GM18498 (cell line): ENCODE measurements around the gene TMEM220.

Experiments
- ATAC-seq: cut with Tn5 transposase; IDR thresholded peaks from one replicate; pipeline ENCODE4 v1.9.1; 2021; ENCODE audit warnings: mild to moderate bottlenecking, moderate library complexity; ENCODE audit not compliant: unreplicated experiment

Gene TMEM220

GRCh38 chr17:10673312-10673711 is 56.5 kb downstream of the TMEM220 start:
- no peak for ATAC-seq

GRCh38 chr17:10668775-10669174 is 61.0 kb downstream of the TMEM220 start:
- ATAC-seq = no peak

GRCh38 chr17:10666906-10667305 is 62.9 kb downstream of the TMEM220 start:
- no peak for ATAC-seq

GRCh38 chr17:10664571-10664970 is 65.3 kb downstream of the TMEM220 start:
- ATAC-seq = no peak
